ENCODE measurements around the gene OR5H2. TPM values are rescaled to one million over a fixed set of nuclear protein-coding genes. Genes with fewer than 3 reads are reported as not detected.

Gene OR5H2
- total and polyA plus RNA-seq, 2 of the 8 experiments (the other 6 are each of a cell fraction or from before 2014, with no cell fraction given), result not detected

DNA sequence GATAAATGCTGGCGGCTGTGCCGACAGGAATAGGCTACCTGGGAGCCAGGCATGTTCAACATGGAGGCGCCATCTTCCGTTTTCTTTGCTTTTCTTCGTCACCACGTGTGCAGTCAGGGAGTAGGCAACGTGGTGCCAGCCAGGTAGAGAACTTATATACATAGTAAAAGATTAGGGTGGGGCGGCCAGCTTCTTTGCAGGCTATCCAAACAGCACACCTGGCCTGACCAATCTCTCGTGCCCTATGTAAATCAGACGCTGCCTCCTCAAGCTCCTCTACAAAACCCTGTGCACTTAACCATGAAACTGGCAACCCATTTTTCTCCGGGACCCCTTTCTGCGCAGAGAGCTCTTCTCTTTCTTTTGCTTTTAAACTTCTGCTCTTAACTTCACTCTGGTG is 42.8 kb downstream of the OR5H2 start:
- H2AFZ ChIP-seq (ENCODE audit: low read length), result no peak overlapping the region
- peak overlapping the region; percentile 21 to 72; a peak in 3 of 4 replicates for H3K4me2 ChIP-seq (ENCODE audit: insufficient read depth in 1 of 2, low read depth in 2 of 2, low read length in 2 of 2)
- peak overlapping the region; percentile 81 for H2BK5ac ChIP-seq (ENCODE audit: low read depth, low read length)
- ChIA-PET POLR2A (ENCODE audit: partially characterized antibody) (interaction anchor here (0.6 to 3.4 kb wide), 20 partner anchors 9 to 287 kb away, joined by 3 to 25 read pairs (median 4); no protein-coding TSS in a partner anchor), CTCF (ENCODE audit: partially characterized antibody) (interaction anchor here (1.2 to 2.0 kb wide), 3 partner anchors 18 to 285 kb away, joined by 3 to 8 read pairs (median 4); no protein-coding TSS in a partner anchor)
- peak overlapping the region; percentile 92 for H2BK12ac ChIP-seq (ENCODE audit: low read depth, low read length)
- H4K20me1 ChIP-seq (replicated peaks in 1 of 2; ENCODE audit: control insufficient read depth in 1 of 2, insufficient read depth in 2 of 2, low read length in 2 of 2), result peaks cover 0 to 3% of the 10 kb centered on the region in 2 experiments
- peak overlapping the region; percentile 52 for H4K91ac ChIP-seq (replicated peaks; ENCODE audit: insufficient read length, low read length)
- WGBS, 2 experiments (ENCODE audit: extremely low coverage in 1 of 2, insufficient coverage in 1 of 2, insufficient read length in 1 of 2, insufficient replicate concordance in 2 of 2, low coverage in 1 of 2, low lambda C conversion rate in 2 of 2, missing lambda C conversion rate in 1 of 2), result 47% methylated on average over 12 of the region's 12 CpGs; no CpG with 5 or more reads in 1 of the 2 experiments
- no peak overlapping the region for H2BK15ac ChIP-seq (ENCODE audit: low read length)
- H4K5ac ChIP-seq (ENCODE audit: insufficient read length, low read depth, low read length), result peak overlapping the region; percentile 55
- H4K8ac ChIP-seq (ENCODE audit: extremely low read depth, insufficient read depth, low read length), result no peak overlapping the region
- peak overlapping the region; percentile 83 for H3K18ac ChIP-seq (ENCODE audit: extremely low read depth, low read length)
- H2AK5ac ChIP-seq (ENCODE audit: low read depth, low read length), result no peak overlapping the region; the same call in 1 of the 2 replicates
- no peak for FAIRE-seq
- peaks cover 8 to 47% of the 10 kb centered on the region in 2 experiments; a peak in 3 of 4 replicates for H3K79me2 ChIP-seq (ENCODE audit: control insufficient read depth in 1 of 2, insufficient read depth in 2 of 2, low read length in 2 of 2)
- H3K4ac ChIP-seq (replicated peaks; ENCODE audit: insufficient read length, low read depth, low read length), result peak overlapping the region; percentile 32
- peaks cover 9 to 32% (median 14%) of the 10 kb centered on the region in 4 experiments for H3K4me1 ChIP-seq (replicated peaks in 1 of 4; ENCODE audit: control insufficient read depth in 3 of 4, insufficient read depth in 4 of 4, low read length in 3 of 4)
- peak overlapping the region in 3 of 4 experiments; percentile 43 to 85 (median 59); a peak in 4 of 7 replicates for H3K9ac ChIP-seq (replicated peaks in 1 of 4; ENCODE audit: extremely low read depth in 1 of 4, low read depth in 3 of 4, low read length in 3 of 4)
- H3K9me3 ChIP-seq (ENCODE audit: insufficient read depth in 2 of 2, low read depth in 1 of 2, low read length in 1 of 2), result no peaks in the 10 kb centered on the region
- no peak overlapping the region for H3K23ac ChIP-seq (ENCODE audit: insufficient read length)
- H2BK20ac ChIP-seq (ENCODE audit: low read length), result no peak overlapping the region
- no peak overlapping the region for H3K14ac ChIP-seq (ENCODE audit: insufficient read length)
- H3K56ac ChIP-seq (replicated peaks; ENCODE audit: insufficient read length, low read depth, low read length), result peak overlapping the region; percentile 48
- H3K27ac ChIP-seq (ENCODE audit: low read depth, low read length), result peak overlapping the region; percentile 70
- H2BK120ac ChIP-seq (replicated peaks; ENCODE audit: low read depth, low read length), result no peak overlapping the region
- 0 out of 2 replicates have a peak, but pooled peaks cover 2% of the 10 kb centered on the region for H3K23me2 ChIP-seq (ENCODE audit: low read depth, low read length)
- H3K4me3 ChIP-seq (ENCODE audit: extremely low read depth in 1 of 4, insufficient read depth in 2 of 4, low read depth in 3 of 4, low read length in 4 of 4), result peak overlapping the region; percentile 38 to 79 (median 50)
- no peak for DNase-seq (ENCODE audit: low read depth in 1 of 2, low spot score in 2 of 2)
- H3K36me3 ChIP-seq (ENCODE audit: control insufficient read depth in 2 of 4, insufficient read depth in 4 of 4, low read length in 3 of 4), result peaks cover 0 to 26% (median 2%) of the 10 kb centered on the region in 4 experiments; a peak in 3 of 8 replicates
- H3K79me1 ChIP-seq (ENCODE audit: low read depth, low read length), result no peaks in the 10 kb centered on the region; the same call in 1 of the 2 replicates
- H3K27me3 ChIP-seq (replicated peaks in 1 of 4; ENCODE audit: control insufficient read depth in 3 of 4, extremely low read depth in 1 of 4, insufficient read depth in 3 of 4, low read length in 3 of 4), result no peaks in the 10 kb centered on the region
- TF ChIP-seq SP1 (IDR thresholded peaks at IDR 0.05; ENCODE audit: low read depth, low read length) (no peak), E2F6 (IDR thresholded peaks at IDR 0.05) (peak; percentile 62), RNF2 (IDR thresholded peaks at IDR 0.05; ENCODE audit: borderline replicate concordance, low read depth, low read length, missing control alignments, poor library complexity, severe bottlenecking) (no peak), POLR2AphosphoS5 (IDR thresholded peaks at IDR 0.05; ENCODE audit: low read depth, low read length) (peak; percentile 59), RAD21 (IDR thresholded peaks at IDR 0.05 in 1 of 2, conservative IDR thresholded peaks at IDR 0.05 in 1 of 2; ENCODE audit: low read depth in 2 of 2, low read length in 2 of 2) (peak in 1 of 2 experiments; percentile 7; a peak in 1 of 4 replicates), EZH2 (IDR thresholded peaks at IDR 0.05; ENCODE audit: low read depth, low read length, severe bottlenecking) (no peak), NRF1 (IDR thresholded peaks at IDR 0.05; ENCODE audit: low read depth, low read length) (no peak), YY1 (IDR thresholded peaks at IDR 0.05; ENCODE audit: low read depth, low read length) (peak; percentile 80), PHF8 (conservative IDR thresholded peaks at IDR 0.05; ENCODE audit: low read depth, low read length) (no peak), SRF (IDR thresholded peaks at IDR 0.05; ENCODE audit: low read depth, low read length) (no peak), POLR2A (IDR thresholded peaks at IDR 0.05; ENCODE audit: control extremely low read depth in 1 of 2, low read depth in 2 of 2, low read length in 2 of 2) (peak; percentile 50 to 79)
- TF ChIP-seq, protein P1, sequence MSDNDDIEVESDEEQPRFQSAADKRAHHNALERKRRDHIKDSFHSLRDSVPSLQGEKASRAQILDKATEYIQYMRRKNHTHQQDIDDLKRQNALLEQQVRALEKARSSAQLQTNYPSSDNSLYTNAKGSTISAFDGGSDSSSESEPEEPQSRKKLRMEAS (IDR thresholded peaks at IDR 0.05), result peak; percentile 93
